Measurements from ENCODE around the gene NELL1. TPM values are rescaled to one million over a fixed set of nuclear protein-coding genes. Genes with fewer than 3 reads are reported as not detected.

Gene NELL1
- polyA plus RNA-seq, 2 of the 4 experiments (the other 2 are of a cell fraction), result not detected

- DNase-seq (ENCODE audit: low read depth in 1 of 2, low spot score in 1 of 2) (no peak), FAIRE-seq (no peak), ATAC-seq (no peak)
- Histone ChIP-seq H3K4me2 (no peak overlapping the region), H3K4me1 (no peaks in the 10 kb centered on the region), H3K9me3 (no peaks in the 10 kb centered on the region), H3K4me3 (no peak overlapping the region), H3K27ac (no peak overlapping the region)
- 0% methylated on average over 2 of the region's 2 CpGs for WGBS (ENCODE audit: missing lambda C conversion rate)
- TF ChIP-seq FOSL2 (IDR thresholded peaks at IDR 0.05), result no peak
- no peak for TF ChIP-seq FOSL2 (CRISPR knock-in tag; IDR thresholded peaks at IDR 0.05)
- no peak for TF ChIP-seq ZC3H11A (IDR thresholded peaks at IDR 0.05)
- TF ChIP-seq POLR2AphosphoS2 (conservative IDR thresholded peaks at IDR 0.05; ENCODE audit: low read length), result no peak
- no peak for TF ChIP-seq CBX2 (IDR thresholded peaks at IDR 0.05; ENCODE audit: borderline replicate concordance, low read depth)
- no peak for TF ChIP-seq RARB (CRISPR knock-in tag; IDR thresholded peaks at IDR 0.05)
- POLR2A ChIA-PET, result no interaction called here
- CTCF ChIA-PET, result no interaction called here
These were observed 265.1 kb downstream of the NELL1 start for GRCh38 chr11:20934516-20934915.

GRCh38 chr11:20937826-20938225, 268.4 kb downstream of the NELL1 start:
- CTCF ChIA-PET, result no interaction called here
- 9% methylated on average over 7 of the region's 7 CpGs for WGBS (ENCODE audit: missing lambda C conversion rate)

DNA sequence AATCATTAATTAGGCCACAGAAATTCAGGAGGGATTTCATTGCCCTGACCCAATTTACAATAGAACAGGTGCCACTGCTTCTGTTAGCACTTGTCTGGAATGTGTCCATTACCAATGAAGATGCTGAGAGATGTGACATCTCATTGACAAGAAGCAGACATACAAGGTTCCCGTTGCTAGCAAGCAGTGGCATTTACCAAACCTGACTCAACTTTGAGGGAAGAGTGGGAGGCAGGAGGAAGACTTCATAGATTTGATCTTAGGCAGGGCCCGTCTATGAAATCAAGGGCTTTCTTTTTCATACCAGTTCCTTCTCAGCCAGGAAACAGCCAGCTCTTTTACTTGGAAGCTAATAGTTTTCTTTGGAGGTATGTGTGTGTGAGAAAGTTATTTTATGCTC, 280.2 kb downstream of the NELL1 start:
- no peaks in the 10 kb centered on the region for H3K9me3 ChIP-seq
- no peak overlapping the region for H3K4me3 ChIP-seq
- DNase-seq (ENCODE audit: low read depth in 1 of 2, low spot score in 1 of 2) (no peak), ATAC-seq (no peak), FAIRE-seq (no peak)
- 14% methylated on average over 2 of the region's 2 CpGs for WGBS (ENCODE audit: missing lambda C conversion rate)
- CTCF ChIA-PET, result no interaction called here
- H3K4me2 ChIP-seq, result no peak overlapping the region
- POLR2A ChIA-PET, result no interaction called here
- no peak for TF ChIP-seq FOXS1 (CRISPR knock-in tag; IDR thresholded peaks at IDR 0.05)
- no peak for TF ChIP-seq NR3C1 (IDR thresholded peaks at IDR 0.05)
- no peak for TF ChIP-seq TFCP2L1 (CRISPR knock-in tag; IDR thresholded peaks at IDR 0.05)
- TF ChIP-seq HOXB5 (CRISPR knock-in tag; IDR thresholded peaks at IDR 0.05), result no peak
- TF ChIP-seq RAD21 (conservative IDR thresholded peaks at IDR 0.05 in 1 of 2, IDR thresholded peaks at IDR 0.05 in 1 of 2), result no peak
- no peak for TF ChIP-seq KDM5A (IDR thresholded peaks at IDR 0.05)
- TF ChIP-seq MAFK (IDR thresholded peaks at IDR 0.05; ENCODE audit: partially characterized antibody), result no peak
- H3K4me1 ChIP-seq, result no peaks in the 10 kb centered on the region
- H3K27ac ChIP-seq, result no peak overlapping the region

More at GRCh38 chr11:20937826-20938225, 268.4 kb downstream of the NELL1 start:
- no peak for DNase-seq (ENCODE audit: low read depth in 1 of 2, low spot score in 1 of 2)
- H3K4me2 ChIP-seq, result no peak overlapping the region
- H3K9me3 ChIP-seq, result no peaks in the 10 kb centered on the region
- TF ChIP-seq RAD21 (conservative IDR thresholded peaks at IDR 0.05 in 1 of 2, IDR thresholded peaks at IDR 0.05 in 1 of 2), result no peak
- no peak for TF ChIP-seq CBX8 (IDR thresholded peaks at IDR 0.05)
- TF ChIP-seq USF2 (IDR thresholded peaks at IDR 0.05), result no peak
- TF ChIP-seq ZSCAN20 (CRISPR knock-in tag; IDR thresholded peaks at IDR 0.05), result no peak
- no peaks in the 10 kb centered on the region for H3K4me1 ChIP-seq
- no peak overlapping the region for H3K27ac ChIP-seq
- no peak for ATAC-seq
- H3K4me3 ChIP-seq, result no peak overlapping the region
- FAIRE-seq, result no peak
- POLR2A ChIA-PET, result no interaction called here

DNA sequence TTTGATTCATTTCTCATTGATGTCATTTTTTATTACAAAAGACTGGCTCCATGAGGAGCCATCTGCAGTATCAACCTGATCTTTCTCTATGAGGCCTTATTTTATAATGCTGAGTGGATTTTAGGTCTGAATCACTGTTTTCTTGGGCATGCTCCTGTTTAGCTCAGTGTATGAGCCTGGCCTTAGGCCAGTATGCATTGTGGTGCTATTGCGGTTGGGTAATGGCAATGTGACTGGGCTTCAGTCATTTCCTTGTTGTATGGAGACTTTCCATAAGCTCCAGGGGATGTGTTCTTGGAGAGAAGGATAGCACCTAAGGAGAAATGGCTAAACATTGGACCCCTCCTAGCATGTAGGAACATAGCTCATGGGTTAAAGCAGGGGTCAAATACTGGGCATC, 293.2 kb downstream of the NELL1 start:
- ChIA-PET CTCF (interaction anchor here (0.8 to 1.3 kb wide), 2 partner anchors 26 to 49 kb away, joined by 3 to 4 read pairs; no protein-coding TSS in a partner anchor), POLR2A (no interaction called here)
- Histone ChIP-seq H3K27ac (no peak overlapping the region), H3K4me1 (no peaks in the 10 kb centered on the region), H3K4me3 (no peak overlapping the region), H3K4me2 (no peak overlapping the region), H3K9me3 (no peaks in the 10 kb centered on the region)
- DNase-seq (ENCODE audit: low read depth in 1 of 2, low spot score in 1 of 2), result no peak
- no peak for TF ChIP-seq TFCP2L1 (CRISPR knock-in tag; IDR thresholded peaks at IDR 0.05)
- no peak for TF ChIP-seq RCOR1 (IDR thresholded peaks at IDR 0.05; ENCODE audit: low read depth, low read length)
- WGBS (ENCODE audit: missing lambda C conversion rate), result 13% methylated on average over 1 of the region's 1 CpG
- no peak for ATAC-seq
- FAIRE-seq, result no peak

DNA sequence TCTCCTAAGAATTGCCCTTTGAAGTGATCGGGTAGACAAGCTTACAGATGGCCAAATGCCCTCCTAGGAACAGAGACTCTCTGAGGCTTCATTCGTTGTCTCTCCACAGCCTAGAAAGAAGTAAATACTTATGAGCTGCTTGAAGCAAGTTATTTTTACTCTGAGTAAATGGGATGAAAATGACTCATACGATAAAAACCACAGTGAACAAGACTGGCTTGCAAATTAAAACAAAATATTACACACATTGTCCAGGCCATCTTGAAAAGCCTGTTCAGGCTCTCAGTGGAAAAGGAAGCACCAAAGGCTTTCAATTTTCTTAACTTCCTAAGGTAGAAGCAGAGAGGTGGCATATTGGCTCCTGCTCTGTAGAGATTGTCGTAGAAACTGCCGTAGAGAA, 294.2 kb downstream of the NELL1 start:
- H3K4me3 ChIP-seq, result no peak overlapping the region
- DNase-seq (ENCODE audit: low read depth in 1 of 2, low spot score in 1 of 2) (no peak), ATAC-seq (no peak), FAIRE-seq (no peak)
- no peaks in the 10 kb centered on the region for H3K4me1 ChIP-seq
- no peak overlapping the region for H3K4me2 ChIP-seq
- 5% methylated on average over 5 of the region's 5 CpGs for WGBS (ENCODE audit: missing lambda C conversion rate)
- CTCF ChIA-PET, result interaction anchor here (0.8 to 1.3 kb wide), 2 partner anchors 27 to 50 kb away, joined by 3 to 4 read pairs; no protein-coding TSS in a partner anchor
- POLR2A ChIA-PET, result no interaction called here
- H3K9me3 ChIP-seq, result no peaks in the 10 kb centered on the region
- no peak overlapping the region for H3K27ac ChIP-seq
- TF ChIP-seq NR3C1 (IDR thresholded peaks at IDR 0.05) (no peak), RCOR1 (IDR thresholded peaks at IDR 0.05; ENCODE audit: low read depth, low read length) (no peak), ZNF302 (CRISPR knock-in tag; IDR thresholded peaks at IDR 0.05) (no peak), EHMT2 (IDR thresholded peaks at IDR 0.05; ENCODE audit: low read depth) (no peak), MAX (IDR thresholded peaks at IDR 0.05) (no peak), CBX2 (IDR thresholded peaks at IDR 0.05; ENCODE audit: borderline replicate concordance, low read depth) (no peak), PBX3 (IDR thresholded peaks at IDR 0.05) (no peak), EP300 (IDR thresholded peaks at IDR 0.05) (no peak), RFX5 (IDR thresholded peaks at IDR 0.05) (no peak), HEYL (CRISPR knock-in tag; IDR thresholded peaks at IDR 0.05) (no peak), E2F6 (IDR thresholded peaks at IDR 0.05; ENCODE audit: borderline replicate concordance, low read depth) (no peak), ZC3H11A (IDR thresholded peaks at IDR 0.05) (no peak), HOXB13 (CRISPR knock-in tag; IDR thresholded peaks at IDR 0.05; ENCODE audit: low read depth) (no peak), TFCP2L1 (CRISPR knock-in tag; IDR thresholded peaks at IDR 0.05) (no peak), FOXS1 (CRISPR knock-in tag; IDR thresholded peaks at IDR 0.05) (no peak), FOSL2 (IDR thresholded peaks at IDR 0.05) (no peak), FOSL2 (CRISPR knock-in tag; IDR thresholded peaks at IDR 0.05) (no peak), RNF2 (IDR thresholded peaks at IDR 0.05; ENCODE audit: borderline replicate concordance, low read depth) (no peak)

Measured in A549 (cell line).